NCI-H774 (cell line): Measurements from ENCODE around the gene ULK1.

Experiments used
- DNase-seq: peaks from one replicate; lab custom pipeline; 2025; lab: John Stamatoyannopoulos, UW

ULK1 gene

GRCh38 chr12:131892711-131893604 is 1.5 kb upstream of the ULK1 start:
- no peak for DNase-seq

GRCh38 chr12:131893605-131894312 is 663 bp upstream of the ULK1 start:
- no peak for DNase-seq

DNA sequence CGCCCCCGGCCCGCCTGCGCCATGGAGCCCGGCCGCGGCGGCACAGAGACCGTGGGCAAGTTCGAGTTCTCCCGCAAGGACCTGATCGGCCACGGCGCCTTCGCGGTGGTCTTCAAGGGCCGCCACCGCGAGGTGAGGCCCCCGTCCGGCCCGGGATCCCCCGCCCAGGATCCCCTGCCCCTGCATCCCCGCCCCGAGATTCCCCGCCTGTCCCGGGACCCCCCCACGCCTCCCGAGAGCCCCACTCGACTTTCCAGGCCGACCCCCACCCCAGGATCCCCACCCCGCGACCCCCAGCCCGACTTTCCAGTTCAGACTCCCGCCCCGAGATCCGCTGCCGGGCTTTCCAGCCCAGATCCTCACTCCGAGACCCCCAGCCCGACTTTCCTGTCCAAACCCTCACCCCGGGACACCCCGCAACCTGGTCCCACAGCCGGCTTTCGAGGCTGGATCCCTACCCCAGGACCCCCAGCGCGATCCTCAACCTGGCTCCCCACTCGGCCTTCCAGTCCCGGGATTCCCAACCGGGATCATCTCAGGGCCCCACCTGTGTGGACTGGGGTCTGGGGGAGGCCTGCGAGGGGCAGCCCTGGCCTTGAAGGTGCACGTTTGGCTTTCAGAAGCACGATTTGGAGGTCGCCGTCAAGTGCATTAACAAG is 688 bp downstream of the ULK1 start:
- no peak for DNase-seq

DNA sequence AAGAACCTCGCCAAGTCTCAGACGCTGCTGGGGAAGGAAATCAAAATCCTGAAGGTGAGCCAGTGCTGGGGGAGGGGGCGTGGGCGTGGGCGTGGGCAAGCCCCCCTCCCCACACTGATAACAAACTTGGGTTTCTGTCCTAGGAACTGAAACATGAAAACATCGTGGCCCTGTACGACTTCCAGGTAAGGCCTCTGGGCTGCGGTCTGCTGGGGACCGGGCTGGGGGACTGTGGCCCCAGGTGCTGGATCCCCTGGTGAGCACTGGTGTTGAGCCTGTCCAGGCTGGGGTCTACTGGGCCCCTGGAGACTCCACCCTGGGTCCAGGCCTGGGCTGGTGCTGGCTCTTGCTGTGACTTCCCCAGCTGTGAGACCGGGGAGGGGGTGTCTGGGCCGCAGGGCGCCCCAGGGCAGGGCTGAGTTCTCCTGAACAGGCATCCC is 1.2 kb downstream of the ULK1 start:
- no peak for DNase-seq

DNA sequence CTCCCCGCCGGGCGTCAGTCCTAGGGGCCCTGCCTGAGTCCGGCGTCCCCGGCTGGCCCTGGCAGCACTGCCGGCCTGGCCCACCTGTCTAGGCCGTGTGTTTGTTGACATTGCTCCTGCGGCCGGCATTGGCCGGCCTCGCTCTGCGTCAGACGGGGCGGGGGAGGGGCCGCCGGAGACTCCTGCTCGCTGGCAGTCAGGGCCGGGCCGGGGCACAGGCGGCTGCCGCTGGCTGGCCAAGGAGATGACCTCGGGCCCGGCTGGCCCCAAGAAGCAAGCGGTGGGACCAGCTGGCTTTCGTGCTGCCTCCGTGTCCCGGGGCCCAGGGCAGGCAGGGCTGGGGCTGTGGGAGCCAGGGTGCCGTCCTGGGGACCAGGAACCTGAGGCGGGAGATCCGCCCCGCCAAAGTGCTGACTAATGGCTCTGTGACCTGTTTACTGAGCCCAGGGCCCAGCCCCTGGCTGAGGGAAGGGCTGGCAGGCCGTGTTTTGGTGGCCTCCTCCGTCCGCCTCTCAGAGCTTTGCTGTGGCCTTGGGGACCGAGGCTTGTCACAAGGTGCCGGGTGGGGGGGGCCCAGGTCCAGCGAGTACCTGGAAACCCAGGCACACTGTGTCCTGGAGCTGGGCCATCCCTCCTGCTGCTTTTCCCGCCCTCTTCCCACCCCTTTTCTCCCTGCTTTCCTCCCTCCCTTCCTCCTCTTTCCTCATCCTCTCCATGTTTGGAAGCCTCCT is 1.8 kb downstream of the ULK1 start:
- peak; percentile 90 for DNase-seq

DNA sequence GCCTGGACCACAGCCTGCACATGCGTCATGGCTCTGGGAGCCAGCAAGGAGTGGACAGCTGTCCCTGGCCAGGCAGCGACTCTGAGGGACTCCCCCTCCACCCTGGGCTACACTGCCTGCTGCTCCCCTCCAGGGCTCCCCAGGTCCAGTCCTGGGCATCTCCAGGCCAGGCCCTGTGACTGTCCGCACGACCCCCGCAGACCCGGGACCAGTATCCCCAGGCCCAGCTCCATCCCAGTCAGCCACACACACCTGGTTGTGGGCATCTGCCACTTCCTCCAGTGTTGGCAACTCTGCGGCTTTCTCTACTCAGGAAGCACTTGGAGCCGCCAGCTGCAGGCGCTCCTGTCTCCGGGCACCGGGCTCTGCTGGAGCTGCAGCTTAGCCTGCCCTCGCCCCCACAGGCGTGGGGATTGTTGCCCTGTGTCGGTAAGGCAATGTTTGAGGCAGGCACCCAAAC is 2.4 kb downstream of the ULK1 start:
- DNase-seq: no peak

- no peak for DNase-seq
Measured at GRCh38 chr12:131897276-131897675, 2.9 kb downstream of the ULK1 start.

DNA sequence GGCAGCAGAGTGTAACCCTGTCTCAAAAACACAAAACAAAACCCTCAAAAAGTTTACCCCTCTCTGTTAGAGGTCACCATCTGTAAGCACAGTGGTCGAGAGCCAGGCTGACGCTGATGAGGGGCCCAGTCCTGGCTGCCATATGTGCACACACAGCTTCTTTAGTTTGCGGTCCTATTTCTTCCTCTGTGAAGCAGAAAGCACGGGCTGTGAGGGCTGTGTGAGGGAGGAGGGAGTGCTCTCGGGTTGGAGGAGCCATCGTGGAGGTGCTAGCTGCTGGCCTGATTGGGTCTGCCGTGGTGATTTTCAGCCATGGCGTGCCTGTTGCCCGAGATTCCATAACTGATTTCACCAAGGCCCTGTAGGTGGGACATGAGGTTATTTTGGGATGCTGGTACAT is 3.5 kb downstream of the ULK1 start:
- DNase-seq: no peak

DNA sequence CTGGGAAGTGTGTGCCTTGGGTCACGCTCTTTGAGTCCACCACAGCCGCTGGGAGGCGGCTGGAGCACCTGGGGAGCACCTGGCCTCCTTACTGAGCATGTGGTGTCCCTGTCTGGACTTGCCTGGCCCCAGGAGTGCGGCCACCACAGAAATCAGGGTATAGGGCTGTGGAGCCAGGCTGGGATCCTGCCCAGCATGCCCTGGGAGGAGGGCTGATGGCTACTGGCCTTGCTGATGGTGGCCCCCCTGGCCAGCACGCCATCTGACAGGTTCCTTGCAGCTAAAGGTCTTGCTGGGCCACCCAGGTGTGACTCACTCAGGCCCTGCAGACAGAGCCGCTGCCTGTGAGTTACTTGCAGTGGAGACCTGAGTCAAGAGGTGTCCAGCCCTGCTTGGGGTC is 6.0 kb downstream of the ULK1 start:
- DNase-seq: no peak

DNA sequence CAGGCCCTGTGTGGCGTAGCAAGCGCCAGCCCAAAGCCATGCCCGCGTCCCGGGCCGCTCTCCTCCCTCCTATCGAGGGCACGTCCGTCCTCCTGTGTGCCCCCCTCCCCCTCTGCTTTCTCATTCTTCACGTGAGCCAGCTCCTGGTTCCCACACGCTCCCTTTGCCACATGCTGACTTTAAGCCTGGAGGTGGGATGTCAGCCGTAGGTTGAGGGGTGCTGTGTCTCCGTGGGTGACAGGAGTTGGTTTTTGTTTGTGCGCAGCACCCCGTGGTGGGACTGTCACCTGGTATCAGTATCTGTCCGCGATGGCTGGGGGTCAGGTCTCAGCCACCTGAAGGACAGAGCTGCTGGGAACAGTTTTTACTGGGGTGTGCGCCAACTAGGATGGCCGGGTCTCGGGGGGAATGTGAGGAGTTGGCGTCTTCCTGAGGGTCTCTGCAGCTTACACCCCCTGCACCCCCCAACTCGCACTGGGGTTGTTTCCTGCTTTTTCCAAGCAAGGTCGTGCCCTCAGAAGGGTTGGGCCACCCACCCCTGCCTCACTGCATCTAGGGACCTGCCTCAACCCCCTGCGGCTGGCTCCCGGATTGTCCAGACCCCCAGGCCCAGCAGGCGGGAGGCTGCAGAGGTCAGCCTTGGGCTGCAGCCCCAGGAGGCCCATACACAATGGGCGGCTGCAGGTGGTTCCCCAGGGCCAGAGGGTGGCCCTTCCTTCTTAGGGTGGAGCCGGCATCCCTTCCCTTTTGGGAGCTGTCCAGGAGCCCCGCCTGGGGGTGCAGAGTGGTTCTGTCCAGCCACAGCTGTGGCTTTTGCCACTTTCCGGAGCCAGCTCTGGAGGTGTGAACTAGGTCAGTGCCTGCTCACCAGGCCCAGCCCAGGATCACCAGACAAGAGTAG is 7.3 kb downstream of the ULK1 start:
- DNase-seq: no peak

DNA sequence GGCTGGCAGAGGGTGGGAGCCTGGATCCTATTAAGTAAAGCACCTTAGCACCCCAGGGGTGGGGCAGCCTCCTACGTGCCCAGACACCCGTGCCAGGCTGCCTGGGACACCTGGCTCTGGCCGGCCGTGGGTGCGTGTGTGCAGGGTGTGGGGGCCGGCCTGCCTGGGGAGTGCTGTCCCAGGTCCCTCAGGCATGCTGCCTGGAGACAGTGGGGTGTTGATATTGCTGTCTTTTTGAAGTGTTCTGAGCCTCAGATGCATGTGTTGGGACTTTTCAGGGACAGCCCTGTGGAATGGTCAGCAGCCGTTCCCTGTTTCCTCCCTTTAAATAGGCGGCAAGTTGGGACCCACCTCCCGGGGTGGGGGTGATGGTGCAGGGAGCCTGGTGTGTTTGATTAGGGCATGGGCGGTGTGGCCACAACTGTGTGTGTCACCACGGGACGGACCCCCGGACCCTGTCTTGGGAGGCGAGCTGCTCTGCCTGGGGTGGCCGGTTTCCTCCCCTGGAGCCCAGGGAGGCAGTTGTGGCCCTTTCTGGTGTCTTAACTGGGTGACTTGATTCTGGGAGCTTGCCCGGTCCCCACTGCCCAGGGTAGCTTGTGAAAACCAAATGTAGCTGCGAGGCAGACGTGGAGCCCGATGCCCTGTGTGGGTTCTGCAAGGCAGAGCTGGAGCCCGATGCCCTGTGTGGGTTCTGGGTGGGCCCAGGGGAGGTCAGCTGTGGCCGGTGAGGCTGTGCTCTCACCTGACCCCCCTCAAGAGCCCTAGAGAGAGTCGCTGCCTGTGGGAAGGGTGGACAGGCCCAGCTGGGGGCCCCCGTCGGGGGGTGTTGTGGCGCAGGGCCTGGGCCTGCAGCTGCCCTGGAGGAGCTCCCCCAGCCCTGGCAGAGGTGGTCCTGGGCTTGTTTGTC is 8.2 kb downstream of the ULK1 start:
- no peak for DNase-seq

GRCh38 chr12:131903270-131904255 is 9.1 kb downstream of the ULK1 start:
- no peak for DNase-seq

DNA sequence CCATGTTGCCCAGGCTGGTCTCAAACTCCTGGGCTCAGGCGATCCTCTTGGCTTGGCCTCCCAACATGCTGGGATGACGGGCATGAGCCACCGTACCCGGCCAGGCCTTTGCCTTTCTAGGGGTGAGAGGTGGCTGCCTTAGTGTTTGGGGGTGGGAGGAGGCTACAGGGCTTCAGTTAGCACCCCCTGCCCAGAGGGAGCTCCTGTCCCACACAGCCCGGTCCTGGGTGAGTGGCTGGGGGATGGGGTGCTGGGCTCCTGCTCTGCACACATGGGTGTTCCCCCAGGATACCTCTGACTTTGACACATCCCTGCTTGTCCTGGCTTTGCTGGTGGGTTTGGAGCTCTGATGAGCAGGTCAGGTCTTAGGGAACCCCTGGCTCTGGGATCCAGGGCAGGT is 9.9 kb downstream of the ULK1 start:
- no peak for DNase-seq

DNA sequence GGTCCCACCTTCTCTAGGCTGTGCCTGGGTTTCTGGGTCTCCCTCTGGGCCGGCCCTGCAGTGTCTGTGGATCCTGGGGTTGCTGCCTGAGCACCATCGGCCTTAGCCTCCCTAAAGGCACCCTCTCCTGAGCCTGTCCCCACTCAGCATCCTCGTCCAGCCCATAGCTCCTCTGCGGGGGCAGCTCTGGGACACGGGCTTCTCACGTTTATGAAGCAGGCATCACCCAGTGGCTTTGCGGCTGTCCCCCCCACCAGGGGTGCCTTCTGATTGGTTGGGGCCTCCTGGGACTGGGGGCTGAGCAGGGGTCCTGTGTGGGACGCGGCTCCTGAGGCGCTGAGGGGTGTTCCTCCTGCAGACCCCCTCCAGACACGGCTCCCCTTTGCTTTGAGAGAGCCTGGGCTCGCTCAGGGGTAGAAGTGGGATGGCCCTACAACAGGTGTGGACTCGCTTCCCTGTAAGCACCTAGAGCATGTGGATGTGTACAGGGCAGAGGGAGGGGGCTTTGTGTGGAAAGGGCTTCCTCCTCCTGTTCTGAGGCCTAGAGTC is 10.7 kb downstream of the ULK1 start:
- DNase-seq: no peak

- no peak for DNase-seq
Measured at GRCh38 chr12:131905630-131906091, 11.2 kb downstream of the ULK1 start.

- DNase-seq: no peak
Measured at GRCh38 chr12:131907379-131908091, 13.1 kb downstream of the ULK1 start.
